Neuron (in vitro differentiated cells): ENCODE results near the gene PPP1R26.

Experiments used
- H2AFZ ChIP-seq: one replicate; pipeline ENCODE4 v1.6.1; 2013; ENCODE audit warnings: low read depth, mild to moderate bottlenecking, inconsistent platforms, low read length, moderate library complexity
- H3K27me3 ChIP-seq: one replicate; pipeline ENCODE4 v1.6.1; 2013; ENCODE audit warnings: low read length; ENCODE audit not compliant: insufficient read depth
- H3K36me3 ChIP-seq: one replicate; pipeline ENCODE4 v1.6.1; 2013; ENCODE audit warnings: low read length; ENCODE audit not compliant: insufficient read depth
- H3K4me1 ChIP-seq: one replicate; pipeline ENCODE4 v1.6.1; 2013; ENCODE audit warnings: low read length; ENCODE audit not compliant: insufficient read depth
- H3K4me3 ChIP-seq: 2 replicates; pipeline ENCODE4 v1.5.1; 2013; ENCODE audit warnings: mild to moderate bottlenecking, low read length, moderate library complexity
- H3K9me3 ChIP-seq: one replicate; pipeline ENCODE4 v1.6.1; 2013; ENCODE audit warnings: low read length

Gene PPP1R26

GRCh38 chr9:135473972-135474543 lies 5.5 kb upstream of the PPP1R26 start:
- Histone ChIP-seq H3K4me1 (peaks cover 18% of the 10 kb centered on the region), H2AFZ (no peak overlapping the region), H3K36me3 (no peaks in the 10 kb centered on the region), H3K9me3 (no peaks in the 10 kb centered on the region), H3K27me3 (no peaks in the 10 kb centered on the region), H3K4me3 (no peak overlapping the region)

- H3K36me3 ChIP-seq, result no peaks in the 10 kb centered on the region
- no peaks in the 10 kb centered on the region for H3K27me3 ChIP-seq
- H3K4me1 ChIP-seq, result peaks cover 18% of the 10 kb centered on the region
- no peaks in the 10 kb centered on the region for H3K9me3 ChIP-seq
- H2AFZ ChIP-seq, result no peak overlapping the region
- no peak overlapping the region for H3K4me3 ChIP-seq
Measured at GRCh38 chr9:135474915-135475314, 4.7 kb upstream of the PPP1R26 start.

GRCh38 chr9:135476561-135477355 lies 2.8 kb upstream of the PPP1R26 start:
- H3K9me3 ChIP-seq, result no peaks in the 10 kb centered on the region

GRCh38 chr9:135478191-135478590 lies 1.4 kb upstream of the PPP1R26 start:
- Histone ChIP-seq H3K4me3 (no peak overlapping the region), H3K4me1 (peaks cover 10% of the 10 kb centered on the region), H3K9me3 (no peaks in the 10 kb centered on the region), H2AFZ (no peak overlapping the region), H3K27me3 (no peaks in the 10 kb centered on the region), H3K36me3 (peaks cover 1% of the 10 kb centered on the region)

More at GRCh38 chr9:135476561-135477355, 2.8 kb upstream of the PPP1R26 start:
- Histone ChIP-seq H3K4me3 (no peak overlapping the region), H3K4me1 (peaks cover 21% of the 10 kb centered on the region), H3K27me3 (no peaks in the 10 kb centered on the region), H2AFZ (no peak overlapping the region), H3K36me3 (no peaks in the 10 kb centered on the region)

- H3K9me3 ChIP-seq, result no peaks in the 10 kb centered on the region
- H3K4me1 ChIP-seq, result peaks cover 10% of the 10 kb centered on the region
- peak overlapping the region; percentile 76 for H2AFZ ChIP-seq
- H3K36me3 ChIP-seq, result peaks cover 8% of the 10 kb centered on the region
- H3K4me3 ChIP-seq, result peak overlapping the region; percentile 49
- H3K27me3 ChIP-seq, result no peaks in the 10 kb centered on the region
Measured at GRCh38 chr9:135478829-135479468, 633 bp upstream of the PPP1R26 start.

- H3K4me3 ChIP-seq, result peak overlapping the region; percentile 63
- peak overlapping the region; percentile 34 for H2AFZ ChIP-seq
- H3K27me3 ChIP-seq, result no peaks in the 10 kb centered on the region
- H3K36me3 ChIP-seq, result peaks cover 22% of the 10 kb centered on the region
- H3K4me1 ChIP-seq, result peaks cover 10% of the 10 kb centered on the region
- no peaks in the 10 kb centered on the region for H3K9me3 ChIP-seq
Measured at GRCh38 chr9:135480071-135480939, 723 bp downstream of the PPP1R26 start.

- H2AFZ ChIP-seq, result peak overlapping the region; percentile 34
- H3K36me3 ChIP-seq, result peaks cover 27% of the 10 kb centered on the region
- H3K4me3 ChIP-seq, result peak overlapping the region; percentile 63
- peaks cover 10% of the 10 kb centered on the region for H3K4me1 ChIP-seq
- H3K9me3 ChIP-seq, result no peaks in the 10 kb centered on the region
- H3K27me3 ChIP-seq, result no peaks in the 10 kb centered on the region
Measured at GRCh38 chr9:135480940-135481310, 1.3 kb downstream of the PPP1R26 start.

- no peak overlapping the region for H3K4me3 ChIP-seq
- H3K27me3 ChIP-seq, result no peaks in the 10 kb centered on the region
- peaks cover 39% of the 10 kb centered on the region for H3K36me3 ChIP-seq
- peaks cover 10% of the 10 kb centered on the region for H3K4me1 ChIP-seq
- H3K9me3 ChIP-seq, result no peaks in the 10 kb centered on the region
- H2AFZ ChIP-seq, result no peak overlapping the region
Measured at GRCh38 chr9:135482015-135482754, 2.6 kb downstream of the PPP1R26 start.

- Histone ChIP-seq H3K4me3 (no peak overlapping the region), H3K4me1 (peaks cover 10% of the 10 kb centered on the region), H3K9me3 (no peaks in the 10 kb centered on the region), H3K27me3 (no peaks in the 10 kb centered on the region), H2AFZ (no peak overlapping the region), H3K36me3 (peaks cover 53% of the 10 kb centered on the region)
Measured at GRCh38 chr9:135484460-135485277, 5.1 kb downstream of the PPP1R26 start.

- H3K4me1 ChIP-seq, result peaks cover 11% of the 10 kb centered on the region
- H3K36me3 ChIP-seq, result peaks cover 54% of the 10 kb centered on the region
- no peak overlapping the region for H3K4me3 ChIP-seq
- no peaks in the 10 kb centered on the region for H3K27me3 ChIP-seq
- H3K9me3 ChIP-seq, result no peaks in the 10 kb centered on the region
- H2AFZ ChIP-seq, result no peak overlapping the region
Measured at GRCh38 chr9:135485385-135485784, 5.8 kb downstream of the PPP1R26 start.

GRCh38 chr9:135485832-135486231 lies 6.2 kb downstream of the PPP1R26 start:
- Histone ChIP-seq H3K36me3 (peaks cover 54% of the 10 kb centered on the region), H2AFZ (no peak overlapping the region), H3K4me3 (no peak overlapping the region), H3K4me1 (peaks cover 8% of the 10 kb centered on the region), H3K9me3 (no peaks in the 10 kb centered on the region), H3K27me3 (no peaks in the 10 kb centered on the region)
